K562 (cell line): ENCODE data around the gene DISC1. TPM values are rescaled to one million over a fixed set of nuclear protein-coding genes. Genes with fewer than 3 reads are reported as not detected.

ENCODE experiments used
- ATAC-seq: fragments of 200-7000 bp; cut with Tn5 transposase; 3 replicates; pipeline ENCODE4 v1.9.1; 2020; ENCODE audit warnings: moderate library complexity
- BruUV-seq: library from RNA; stranded (reverse); fragments of 400-500 nt; replicated peaks from 2 replicates; lab custom pipeline; 2021; lab: Mats Ljungman, UMichigan
- CTCF ChIA-PET: fragments of 300-600 bp; formaldehyde crosslinking; extraction: SDS; loops from one replicate; lab custom pipeline; 2021; ENCODE audit warnings: low intra/inter-chr PET ratio; lab: Yijun Ruan, JAX
- POLR2A ChIA-PET: fragments of 300-600, 350-650 bp; sonication (Branson Sonifier 250); formaldehyde crosslinking; extraction: SDS; loops from one replicate; lab custom pipeline; 2021; ENCODE audit warnings: antibody characterized with exemption, inconsistent platforms; lab: Yijun Ruan, JAX
- DNase-seq, 4 experiments: peaks; one replicate each; pipeline versions ENCODE4 v3.0.0 to v3.0.0-alpha.2; 2011 to 2018; ENCODE audit warnings: low spot score in 3 of 4, mixed read lengths in 3 of 4; ENCODE audit errors: extremely low read depth in 1 of 4
- FAIRE-seq: peaks from 2 replicates; lab custom pipeline; 2011; peaks lifted over from hg19 to GRCh38; lab: Jason Lieb, UNC
- H2AFZ ChIP-seq: 2 replicates; pipeline ENCODE4 v1.6.0; 2011; ENCODE audit warnings: low read depth, low read length, control low read depth, inconsistent platforms
- H3K27ac ChIP-seq: fragments of 200-600 bp; 3 replicates; pipeline ENCODE4 v1.8.0; 2011; ENCODE audit warnings: low read depth, mild to moderate bottlenecking, control low read depth, inconsistent platforms, low read length, moderate library complexity, mixed read lengths; ENCODE audit errors: extremely low read depth
- H3K27me3 ChIP-seq, 2 experiments: fragments of 300-600 bp in 1 of 2; 2 replicates in 1 of 2; 3 replicates in 1 of 2; pipeline versions ENCODE4 v1.6.0 to v1.8.0; 2011; ENCODE audit warnings: inconsistent platforms in 2 of 2, low read length in 2 of 2, mild to moderate bottlenecking in 1 of 2, mixed read lengths in 1 of 2, moderate library complexity in 1 of 2; ENCODE audit not compliant: control insufficient read depth in 2 of 2, insufficient read depth in 2 of 2
- H3K36me3 ChIP-seq: fragments of 300-600 bp; 3 replicates; pipeline ENCODE4 v1.8.0; 2011; ENCODE audit warnings: mild to moderate bottlenecking, low read length, inconsistent platforms; ENCODE audit not compliant: control insufficient read depth, insufficient read depth
- H3K4me1 ChIP-seq, 2 experiments: fragments of 200-600 bp in 1 of 2; replicated peaks in 1 of 2; 2 replicates in 1 of 2; 3 replicates in 1 of 2; pipeline versions ENCODE4 v1.5.1 to v1.8.0; 2011; ENCODE audit warnings: inconsistent platforms in 2 of 2, low read length in 2 of 2, mild to moderate bottlenecking in 1 of 2, mixed read lengths in 1 of 2, moderate library complexity in 1 of 2; ENCODE audit not compliant: control insufficient read depth in 2 of 2, insufficient read depth in 2 of 2
- H3K4me2 ChIP-seq: 2 replicates; pipeline ENCODE4 v1.6.1; 2011; ENCODE audit warnings: low read length, control low read depth, inconsistent platforms, mixed read lengths; ENCODE audit not compliant: insufficient read depth
- H3K4me3 ChIP-seq: fragments of 200-600 bp; sonication (generic), shearing (Covaris generic); 2 replicates; pipeline ENCODE4 v1.5.1; 2016; ENCODE audit warnings: control low read depth, inconsistent platforms
- H3K79me2 ChIP-seq: fragments of 200-600 bp; 3 replicates; pipeline ENCODE4 v1.8.0; 2011; ENCODE audit warnings: low read length, inconsistent platforms; ENCODE audit not compliant: control insufficient read depth, insufficient read depth
- H3K9ac ChIP-seq, 2 experiments: 2 replicates each; pipeline versions ENCODE4 v1.6.0 to v1.6.1; 2011; ENCODE audit warnings: low read depth in 2 of 2, low read length in 2 of 2, control low read depth in 1 of 2, inconsistent platforms in 1 of 2, mild to moderate bottlenecking in 1 of 2, mixed read lengths in 1 of 2; ENCODE audit not compliant: insufficient read depth in 1 of 2
- H3K9me1 ChIP-seq: one replicate; pipeline ENCODE4 v1.6.0; 2011; ENCODE audit warnings: inconsistent platforms, mild to moderate bottlenecking, low read length, moderate library complexity; ENCODE audit not compliant: control insufficient read depth, insufficient read depth
- H3K9me3 ChIP-seq: replicated peaks from 2 replicates; pipeline ENCODE4 v1.5.1; 2011; ENCODE audit warnings: low read depth, low read length, inconsistent platforms; ENCODE audit not compliant: control insufficient read depth, insufficient read depth
- H4K20me1 ChIP-seq: replicated peaks from 2 replicates; pipeline ENCODE4 v1.6.1; 2011; ENCODE audit warnings: low read length, inconsistent platforms, mixed read lengths; ENCODE audit not compliant: control insufficient read depth, insufficient read depth
- BCL6 ChIP-seq: fragments of 250-450 bp; sonication (Bioruptor Pico); IDR thresholded peaks from 2 replicates; pipeline ENCODE4 v1.4.0; 2020
- CHD2 ChIP-seq: IDR thresholded peaks from 2 replicates; pipeline ENCODE4 v1.6.1; 2011; ENCODE audit warnings: low read depth, low read length
- CREB3 ChIP-seq: fragments of 450-650 bp; conservative IDR thresholded peaks from 2 replicates; pipeline ENCODE4 v1.6.1; 2016; ENCODE audit warnings: missing genetic modification characterization, low read depth, mild to moderate bottlenecking, missing compliant biosample characterization, moderate library complexity
- E2F4 ChIP-seq: sonication (generic); formaldehyde crosslinking; IDR thresholded peaks from 2 replicates; pipeline ENCODE4 v1.8.0; 2022; ENCODE audit warnings: mild to moderate bottlenecking, low read depth, missing genetic modification reagents
- HDAC2 ChIP-seq: fragments of 450-650 bp; IDR thresholded peaks from 2 replicates; pipeline ENCODE4 v1.6.1; 2016; ENCODE audit warnings: mild to moderate bottlenecking
- HEY1 ChIP-seq: fragments of 250-450 bp; sonication (Bioruptor Pico); IDR thresholded peaks from 2 replicates; pipeline ENCODE4 v1.5.0; 2020; ENCODE audit warnings: mild to moderate bottlenecking, moderate library complexity, borderline replicate concordance
- IRF2 ChIP-seq: sonication (generic); formaldehyde crosslinking; IDR thresholded peaks from 2 replicates; pipeline ENCODE4 v1.8.1; 2022; ENCODE audit warnings: mild to moderate bottlenecking, missing genetic modification reagents
- MCM3 ChIP-seq: fragments of 450-650 bp; IDR thresholded peaks from 2 replicates; pipeline ENCODE4 v1.6.1; 2016
- NRF1 ChIP-seq, 2 experiments: fragments of 450-650 bp; IDR thresholded peaks in 1 of 2; conservative IDR thresholded peaks in 1 of 2; 2 replicates each; pipeline ENCODE4 v1.6.1; 2014; ENCODE audit warnings: mild to moderate bottlenecking in 2 of 2
- POLR3G ChIP-seq: IDR thresholded peaks from 2 replicates; pipeline ENCODE4 v1.6.1; 2011; ENCODE audit not compliant: insufficient read length, insufficient replicate concordance; ENCODE audit errors: extremely low read depth
- STAT6 ChIP-seq: sonication (generic); formaldehyde crosslinking; IDR thresholded peaks from 2 replicates; pipeline ENCODE4 v1.8.1; 2023; ENCODE audit warnings: mild to moderate bottlenecking, missing genetic modification reagents
- ZBTB5 ChIP-seq: fragments of 450-650 bp; IDR thresholded peaks from 2 replicates; pipeline ENCODE4 v1.6.1; 2017; ENCODE audit warnings: antibody characterized with exemption
- WGBS: fragments of 100-300 bp; shearing (Covaris generic); methylation state at CpG from one replicate; pipeline ENCODE4 v1.1.6; 2016; ENCODE audit warnings: low coverage, mixed read lengths; ENCODE audit not compliant: insufficient coverage; ENCODE audit errors: missing lambda C conversion rate; 5-methylcytosine and 5-hydroxymethylcytosine counted together
- in situ Hi-C: fragments of 300-500 bp; cut with MboI; formaldehyde crosslinking; loops from 4 replicates; pipeline ENCODE4 v1.15.0; 2018; ENCODE audit warnings: inconsistent platforms, mixed read lengths
- intact Hi-C: fragments of 100-400 bp; cut with micrococcal nuclease; formaldehyde crosslinking; loops from 2 replicates; pipeline ENCODE4 v1.14.2; 2022
- polyA plus RNA-seq, 8 experiments: library from polyadenylated mRNA; depleted of rRNA in 4 of 8; stranded (reverse) in 5 of 8; unstranded in 3 of 8; fragments of >200 nt; fragmentation: Nextera tagmentation in 2 of 8; fragmentation: Illumina TruSeq in 1 of 8; extraction: Ambion mirVana in 2 of 8; extraction: Trizol in 1 of 8; gene quantifications; 2 replicates each; pipeline versions ENCODE4 v1.2.1 to v1.2.3, GENCODE V29; 2011 to 2014; ENCODE audit warnings: inconsistent platforms in 1 of 8, missing spikeins in 1 of 8
- total RNA-seq, 7 experiments: library from RNA; depleted of rRNA in 6 of 7; stranded (reverse); fragments of >200 nt in 6 of 7; fragmentation: Illumina TruSeq in 2 of 7; extraction: Trizol in 2 of 7; gene quantifications; 2 replicates each; pipeline versions ENCODE4 v1.2.1 to v1.2.3, GENCODE V29; 2011 to 2021; ENCODE audit warnings: low replicate concordance in 1 of 7

DISC1 gene
- total and polyA plus RNA-seq, 9 of the 15 experiments (the other 6 are each of a cell fraction or from before 2014, with no cell fraction given): 0.01 to 0.11 (median 0.08) TPM; not detected in 1

GRCh38 chr1:231829332-231829731 lies 202.7 kb downstream of the DISC1 start:
- no peaks in the 10 kb centered on the region for H3K27me3 ChIP-seq
- intact Hi-C loops: no loop called here
- H3K36me3 ChIP-seq: no peaks in the 10 kb centered on the region
- WGBS: 1% methylated on average over 9 of the region's 9 CpGs
- no peak for ATAC-seq
- no peak for FAIRE-seq
- no peak for DNase-seq
- no peaks in the 10 kb centered on the region for H4K20me1 ChIP-seq
- no peak overlapping the region for H3K9ac ChIP-seq
- no peak overlapping the region for H3K27ac ChIP-seq
- no peak overlapping the region for H2AFZ ChIP-seq
- POLR2A ChIA-PET: no interaction called here
- H3K9me3 ChIP-seq: no peaks in the 10 kb centered on the region
- in situ Hi-C loops: no loop called here
- no peak overlapping the region for H3K4me3 ChIP-seq
- H3K9me1 ChIP-seq: no peaks in the 10 kb centered on the region
- no peaks in the 10 kb centered on the region for H3K4me1 ChIP-seq
- CTCF ChIA-PET: no interaction called here
- H3K79me2 ChIP-seq: no peaks in the 10 kb centered on the region
- H3K4me2 ChIP-seq: no peak overlapping the region
- TF ChIP-seq NRF1 (conservative IDR thresholded peaks at IDR 0.05 in 1 of 2, IDR thresholded peaks at IDR 0.05 in 1 of 2): no peak
- no peak for TF ChIP-seq STAT6 (CRISPR knock-in tag)
- TF ChIP-seq HDAC2: no peak
- no peak for TF ChIP-seq E2F4 (CRISPR knock-in tag)
- no peak for TF ChIP-seq MCM3
- TF ChIP-seq POLR3G: no peak
- no peak for TF ChIP-seq IRF2 (CRISPR knock-in tag)
- TF ChIP-seq BCL6 (CRISPR knock-in tag): no peak
- no peak for TF ChIP-seq CREB3 (tag)
- no peak for TF ChIP-seq HEY1 (CRISPR knock-in tag)
- no peak for TF ChIP-seq CHD2
- TF ChIP-seq ZBTB5: no peak
- no TSS peak for BruUV-seq
